HCT116 (cell line): ENCODE results near the gene ESRRB. TPM values are rescaled to one million over a fixed set of nuclear protein-coding genes. Genes with fewer than 3 reads are reported as not detected.

Experiments used
- ATAC-seq: fragments of 200-7000 bp; cut with Tn5 transposase; 2 replicates; pipeline ENCODE4 v1.9.1; 2020; ENCODE audit warnings: mild to moderate bottlenecking, moderate library complexity
- BruUV-seq: library from RNA; stranded (reverse); fragments of 400-500 nt; replicated peaks from 2 replicates; lab custom pipeline; 2021; lab: Mats Ljungman, UMichigan
- CTCF ChIA-PET: fragments of 300-600 bp; sonication (Branson Sonifier 250); formaldehyde crosslinking; loops from one replicate; lab custom pipeline; 2021; ENCODE audit warnings: antibody characterized with exemption; lab: Charles Lee
- POLR2A ChIA-PET: fragments of 300-600, 350-600 bp; sonication (Branson Sonifier 250); formaldehyde crosslinking; loops from one replicate; lab custom pipeline; 2021; ENCODE audit warnings: antibody characterized with exemption; lab: Charles Lee
- RAD21 ChIA-PET, 2 experiments: fragments of 300-600 bp; sonication (Branson Sonifier 250); formaldehyde crosslinking; loops; one replicate each; lab custom pipeline; 2023; ENCODE audit warnings: low total read pairs in 2 of 2; ENCODE audit not compliant: uncharacterized antibody in 2 of 2, unreplicated experiment in 2 of 2, low non-redundant PET in 1 of 2; lab: Charles Lee
- DNase-seq: peaks from one replicate; pipeline ENCODE4 v3.0.0-alpha.2; 2010; ENCODE audit warnings: low read depth, low spot score
- H2AFZ ChIP-seq: fragments of 200-600 bp; shearing (Covaris generic), sonication (generic); 2 replicates; pipeline ENCODE4 v1.6.1; 2017; ENCODE audit warnings: low read depth, mixed run types, mixed read lengths, antibody characterized with exemption, low read length; ENCODE audit not compliant: poor library complexity, severe bottlenecking
- H3K27ac ChIP-seq: 2 replicates; pipeline ENCODE4 v1.5.1; 2012; ENCODE audit warnings: low read depth, low read length
- H3K27me3 ChIP-seq: fragments of 200-600 bp; sonication (generic); 2 replicates; pipeline ENCODE4 v1.6.1; 2016; ENCODE audit warnings: mixed run types, low read length, mixed read lengths; ENCODE audit not compliant: insufficient read depth
- H3K36me3 ChIP-seq, 2 experiments: fragments of 200-500 bp in 1 of 2; fragments of 200-600 bp in 1 of 2; sonication (Bioruptor generic) in 1 of 2; sonication (generic) in 1 of 2; 2 replicates each; pipeline versions ENCODE4 v1.5.1 to v1.6.1; 2014 to 2016; ENCODE audit warnings: low read length in 2 of 2, inconsistent platforms in 1 of 2, mixed read lengths in 1 of 2, mixed run types in 1 of 2; ENCODE audit not compliant: insufficient read depth in 2 of 2, control insufficient read depth in 1 of 2
- H3K4me1 ChIP-seq, 2 experiments: fragments of 200-600 bp in 1 of 2; sonication (generic) in 1 of 2; 2 replicates each; pipeline versions ENCODE4 v1.5.1 to v1.6.1; 2012 to 2017; ENCODE audit warnings: low read length in 2 of 2, inconsistent platforms in 1 of 2, mild to moderate bottlenecking in 1 of 2, mixed read lengths in 1 of 2, mixed run types in 1 of 2, moderate library complexity in 1 of 2; ENCODE audit not compliant: insufficient read depth in 2 of 2, control insufficient read depth in 1 of 2
- H3K4me2 ChIP-seq: fragments of 200-600 bp; sonication (generic); 2 replicates; pipeline ENCODE4 v1.6.1; 2017; ENCODE audit warnings: mixed run types, low read length, mixed read lengths
- H3K4me3 ChIP-seq, 2 experiments: fragments of 200-600 bp in 1 of 2; sonication (generic) in 1 of 2; replicated peaks in 1 of 2; 2 replicates each; pipeline ENCODE4 v1.5.1; 2011 to 2016; ENCODE audit warnings: low read length in 2 of 2, control low read depth in 1 of 2, low read depth in 1 of 2, mild to moderate bottlenecking in 1 of 2, mixed read lengths in 1 of 2, mixed run types in 1 of 2
- H3K79me2 ChIP-seq: fragments of 200-600 bp; sonication (generic); 2 replicates; pipeline ENCODE4 v1.6.1; 2017; ENCODE audit warnings: mild to moderate bottlenecking, mixed run types, low read length, moderate library complexity, mixed read lengths; ENCODE audit not compliant: insufficient read depth
- H3K9ac ChIP-seq: fragments of 200-600 bp; sonication (generic); 2 replicates; pipeline ENCODE4 v1.6.1; 2016; ENCODE audit warnings: low read length, mixed read lengths
- H3K9me2 ChIP-seq: fragments of 200-600 bp; sonication (generic), shearing (Covaris generic); 2 replicates; pipeline ENCODE4 v1.6.1; 2017; ENCODE audit warnings: mixed run types, mild to moderate bottlenecking, moderate library complexity; ENCODE audit not compliant: insufficient read depth
- H3K9me3 ChIP-seq, 2 experiments: fragments of 200-500 bp in 1 of 2; fragments of 200-600 bp in 1 of 2; sonication (Bioruptor generic) in 1 of 2; sonication (generic) in 1 of 2; 2 replicates each; pipeline ENCODE4 v1.6.1; 2014 to 2017; ENCODE audit warnings: low read length in 2 of 2, mixed read lengths in 2 of 2, inconsistent platforms in 1 of 2, low read depth in 1 of 2, mild to moderate bottlenecking in 1 of 2, mixed run types in 1 of 2, moderate library complexity in 1 of 2; ENCODE audit not compliant: control insufficient read depth in 1 of 2, insufficient read depth in 1 of 2
- H4K20me1 ChIP-seq: fragments of 200-600 bp; sonication (generic), shearing (Covaris generic); 2 replicates; pipeline ENCODE4 v1.6.1; 2017; ENCODE audit warnings: mixed run types, mild to moderate bottlenecking, moderate library complexity; ENCODE audit not compliant: insufficient read depth
- ATF3 ChIP-seq: IDR thresholded peaks from 2 replicates; pipeline ENCODE4 v1.6.1; 2012
- CTCF ChIP-seq, 3 experiments: fragments of 200-600 bp in 1 of 3; sonication (generic) in 1 of 3; IDR thresholded peaks in 2 of 3; conservative IDR thresholded peaks in 1 of 3; 2 replicates each; pipeline ENCODE4 v1.5.1; 2012 to 2017; ENCODE audit warnings: low read depth in 2 of 3, low read length in 2 of 3, antibody characterized with exemption in 1 of 3, borderline replicate concordance in 1 of 3, control low read depth in 1 of 3, mild to moderate bottlenecking in 1 of 3, mixed read lengths in 1 of 3, mixed run types in 1 of 3, moderate library complexity in 1 of 3; ENCODE audit not compliant: insufficient read depth in 1 of 3
- EGR1 ChIP-seq: IDR thresholded peaks from 2 replicates; pipeline ENCODE4 v1.6.1; 2012; ENCODE audit warnings: low read depth
- ELF1 ChIP-seq: IDR thresholded peaks from 2 replicates; pipeline ENCODE4 v1.6.1; 2012; ENCODE audit warnings: low read depth, borderline replicate concordance
- EZH2 ChIP-seq: fragments of 200-600 bp; sonication (generic); IDR thresholded peaks from 2 replicates; pipeline ENCODE4 v1.6.1; 2017; ENCODE audit warnings: antibody characterized with exemption, mixed run types
- EZH2phosphoT487 ChIP-seq: fragments of 200-600 bp; IDR thresholded peaks from 2 replicates; pipeline ENCODE4 v1.6.1; 2018; ENCODE audit warnings: antibody characterized with exemption, borderline replicate concordance
- FOSL1 ChIP-seq: IDR thresholded peaks from 2 replicates; pipeline ENCODE4 v1.6.1; 2012; ENCODE audit warnings: low read depth
- MAX ChIP-seq: IDR thresholded peaks from 2 replicates; pipeline ENCODE4 v1.6.1; 2012
- RAD21 ChIP-seq: IDR thresholded peaks from 2 replicates; pipeline ENCODE4 v1.6.1; 2012; ENCODE audit warnings: low read depth, mild to moderate bottlenecking
- REST ChIP-seq: IDR thresholded peaks from 2 replicates; pipeline ENCODE4 v1.6.1; 2012; ENCODE audit warnings: low read depth
- SP1 ChIP-seq: IDR thresholded peaks from 2 replicates; pipeline ENCODE4 v1.6.1; 2012; ENCODE audit warnings: low read depth
- SRF ChIP-seq: IDR thresholded peaks from 2 replicates; pipeline ENCODE4 v1.6.1; 2012; ENCODE audit warnings: low read depth
- TCF7L2 ChIP-seq: IDR thresholded peaks from 2 replicates; pipeline ENCODE4 v1.7.0; 2011; ENCODE audit warnings: borderline replicate concordance, inconsistent platforms; ENCODE audit not compliant: insufficient read depth, insufficient read length; ENCODE audit errors: extremely low read depth
- ZBTB33 ChIP-seq: IDR thresholded peaks from 2 replicates; pipeline ENCODE4 v1.6.1; 2011; ENCODE audit warnings: mild to moderate bottlenecking, low read length, moderate library complexity; ENCODE audit not compliant: insufficient replicate concordance; ENCODE audit errors: extremely low read depth
- ZFX ChIP-seq: fragments of 450-650 bp; IDR thresholded peaks from 2 replicates; pipeline ENCODE4 v1.6.1; 2017
- ZNF274 ChIP-seq: fragments of 200-500 bp; sonication (Bioruptor generic); IDR thresholded peaks from 2 replicates; pipeline ENCODE4 v1.6.1; 2014; ENCODE audit warnings: mild to moderate bottlenecking, low read depth, low read length, inconsistent platforms
- intact Hi-C: fragments of 100-400 bp; cut with micrococcal nuclease; formaldehyde crosslinking; loops from 2 replicates; pipeline ENCODE4 v1.10.0; 2022
- total RNA-seq: library from RNA; stranded (reverse); gene quantifications from one replicate; pipeline ENCODE4 v1.2.1, GENCODE V29; 2021; ENCODE audit not compliant: unreplicated experiment

Gene ESRRB
- total RNA-seq, 1 experiment from 2014 or later, result 1.9 TPM

GRCh38 chr14:76430475-76430980 is 54.6 kb downstream of the ESRRB start:
- RAD21 ChIA-PET, result no interaction called here
- Histone ChIP-seq H3K4me1 (no peaks in the 10 kb centered on the region), H3K27me3 (no peaks in the 10 kb centered on the region), H4K20me1 (no peaks in the 10 kb centered on the region), H3K9ac (no peak overlapping the region), H3K4me2 (no peak overlapping the region), H3K79me2 (no peaks in the 10 kb centered on the region), H3K36me3 (no peaks in the 10 kb centered on the region), H2AFZ (no peak overlapping the region), H3K27ac (no peak overlapping the region), H3K4me3 (no peak overlapping the region), H3K9me3 (no peaks in the 10 kb centered on the region), H3K9me2 (no peaks in the 10 kb centered on the region)
- BruUV-seq, result no TSS peak
- no peak for TF ChIP-seq FOSL1
- no peak for TF ChIP-seq EZH2phosphoT487
- TF ChIP-seq RAD21, result no peak
- no peak for TF ChIP-seq REST
- TF ChIP-seq CTCF (IDR thresholded peaks at IDR 0.05 in 2 of 3, conservative IDR thresholded peaks at IDR 0.05 in 1 of 3; ENCODE audit: borderline replicate concordance in 1 of 3, insufficient read depth in 1 of 3, low read depth in 2 of 3, low read length in 2 of 3), result no peak
- TF ChIP-seq EZH2, result no peak
- no peak for TF ChIP-seq MAX
- TF ChIP-seq ZFX, result no peak
- no peak for TF ChIP-seq SRF
- no peak for TF ChIP-seq TCF7L2
- no peak for TF ChIP-seq ZNF274
- no peak for TF ChIP-seq ATF3
- no peak for TF ChIP-seq ZBTB33
- TF ChIP-seq ELF1, result no peak
- TF ChIP-seq EGR1, result no peak
- no peak for TF ChIP-seq SP1
- intact Hi-C loops, result no loop called here
- ATAC-seq (no peak), DNase-seq (no peak)
- CTCF ChIA-PET, result no interaction called here
- POLR2A ChIA-PET, result no interaction called here
